Fibroblast of lung (primary cell): Measurements from ENCODE around the gene GSE1.

Source experiments
- CTCF ChIP-seq, 2 donors: IDR thresholded peaks in 1 of 2; conservative IDR thresholded peaks in 1 of 2; 1 replicate in 1 of 2; 2 replicates in 1 of 2; pipeline ENCODE4 v1.5.1; 2011 to 2012; ENCODE audit warnings: low read length in 2 of 2, control low read depth in 1 of 2, inconsistent platforms in 1 of 2, low read depth in 1 of 2, mild to moderate bottlenecking in 1 of 2
- EZH2 ChIP-seq: IDR thresholded peaks from 2 replicates; pipeline ENCODE4 v1.5.1; 2012; ENCODE audit warnings: low read length, control low read depth, mild to moderate bottlenecking; ENCODE audit errors: missing control alignments

GRCh38 chr16:85662482-85662812 lies 49.3 kb downstream of the GSE1 start:
- TF ChIP-seq CTCF (conservative IDR thresholded peaks at IDR 0.05 in 1 of 2, IDR thresholded peaks at IDR 0.05 in 1 of 2; ENCODE audit: low read depth in 1 of 2, low read length in 2 of 2) = no peak
- no peak for TF ChIP-seq EZH2
